ENCODE data around the gene SCGB1D1. TPM values are rescaled to one million over a fixed set of nuclear protein-coding genes. Genes with fewer than 3 reads are reported as not detected.

The SCGB1D1 gene
- polyA plus RNA-seq, 3 donors, result not detected

DNA sequence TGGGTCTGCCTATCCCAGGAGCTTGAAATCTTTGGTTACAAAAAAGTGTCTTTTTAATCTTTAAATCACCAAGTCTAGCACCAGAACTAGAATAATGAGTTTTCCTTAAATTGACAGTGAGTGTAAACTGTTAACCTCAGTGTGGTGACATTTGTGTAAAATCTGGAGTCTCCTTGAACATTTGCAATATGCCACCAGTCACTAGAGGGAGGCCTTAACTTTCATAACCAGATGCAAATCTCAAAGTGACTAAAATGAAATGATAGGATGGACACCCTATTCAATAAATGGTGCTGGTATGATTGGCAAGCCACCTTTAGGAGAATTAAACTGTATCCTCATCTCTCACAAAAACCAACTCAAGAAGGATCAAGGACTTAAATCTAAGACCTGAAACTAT lies 43.7 kb downstream of the SCGB1D1 start:
- H3K4me2 ChIP-seq (replicated peaks; ENCODE audit: extremely low read depth, low read length, poor library complexity, severe bottlenecking), result no peak overlapping the region
- H3K4me1 ChIP-seq (ENCODE audit: control insufficient read depth in 1 of 2, insufficient read depth in 2 of 2, low read length in 2 of 2), result no peaks in the 10 kb centered on the region
- DNase-seq, result no peak
- H3K4me3 ChIP-seq (replicated peaks in 1 of 3; ENCODE audit: low read depth in 2 of 3, low read length in 3 of 3), result no peak overlapping the region
- intact Hi-C loops (cut with micrococcal nuclease), result no loop called here
- peaks cover 6 to 29% (median 25%) of the 10 kb centered on the region in 3 donors for H3K27me3 Mint-ChIP-seq (ENCODE audit: low read depth in 3 of 3)
- no peaks in the 10 kb centered on the region for H3K4me1 Mint-ChIP-seq
- H3K27me3 ChIP-seq (ENCODE audit: control insufficient read depth in 2 of 2, insufficient read depth in 2 of 2, low read length in 2 of 2), result peaks cover 2 to 13% of the 10 kb centered on the region in 2 donors
- no peak overlapping the region for H3K27ac Mint-ChIP-seq
- no peaks in the 10 kb centered on the region for H3K36me3 ChIP-seq (replicated peaks in 1 of 2; ENCODE audit: control insufficient read depth in 1 of 2, insufficient read depth in 2 of 2, low read length in 2 of 2)
- no peaks in the 10 kb centered on the region for H3K36me3 Mint-ChIP-seq
- no peak overlapping the region for H3K9ac ChIP-seq (ENCODE audit: insufficient read depth, low read length, poor library complexity, severe bottlenecking)
- no peak overlapping the region for H3K4me3 Mint-ChIP-seq
- H3K9me3 ChIP-seq (replicated peaks in 1 of 2; ENCODE audit: control insufficient read depth in 1 of 2, insufficient read depth in 1 of 2, low read length in 2 of 2), result no peaks in the 10 kb centered on the region
- no peaks in the 10 kb centered on the region for H3K79me2 ChIP-seq (ENCODE audit: insufficient read depth, low read length)
- no peaks in the 10 kb centered on the region for H4K20me1 ChIP-seq (ENCODE audit: insufficient read depth, low read length)
- peaks cover 0 to 1% (median 0%) of the 10 kb centered on the region in 7 donors for H3K9me3 Mint-ChIP-seq
- H3K27ac ChIP-seq (ENCODE audit: low read depth in 1 of 2, low read length in 2 of 2), result no peak overlapping the region
- TF ChIP-seq, protein P1, sequence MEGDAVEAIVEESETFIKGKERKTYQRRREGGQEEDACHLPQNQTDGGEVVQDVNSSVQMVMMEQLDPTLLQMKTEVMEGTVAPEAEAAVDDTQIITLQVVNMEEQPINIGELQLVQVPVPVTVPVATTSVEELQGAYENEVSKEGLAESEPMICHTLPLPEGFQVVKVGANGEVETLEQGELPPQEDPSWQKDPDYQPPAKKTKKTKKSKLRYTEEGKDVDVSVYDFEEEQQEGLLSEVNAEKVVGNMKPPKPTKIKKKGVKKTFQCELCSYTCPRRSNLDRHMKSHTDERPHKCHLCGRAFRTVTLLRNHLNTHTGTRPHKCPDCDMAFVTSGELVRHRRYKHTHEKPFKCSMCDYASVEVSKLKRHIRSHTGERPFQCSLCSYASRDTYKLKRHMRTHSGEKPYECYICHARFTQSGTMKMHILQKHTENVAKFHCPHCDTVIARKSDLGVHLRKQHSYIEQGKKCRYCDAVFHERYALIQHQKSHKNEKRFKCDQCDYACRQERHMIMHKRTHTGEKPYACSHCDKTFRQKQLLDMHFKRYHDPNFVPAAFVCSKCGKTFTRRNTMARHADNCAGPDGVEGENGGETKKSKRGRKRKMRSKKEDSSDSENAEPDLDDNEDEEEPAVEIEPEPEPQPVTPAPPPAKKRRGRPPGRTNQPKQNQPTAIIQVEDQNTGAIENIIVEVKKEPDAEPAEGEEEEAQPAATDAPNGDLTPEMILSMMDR (IDR thresholded peaks at IDR 0.05), result no peak
- H2AFZ ChIP-seq (ENCODE audit: insufficient read depth, low read depth, low read length, poor library complexity, severe bottlenecking), result no peak overlapping the region

DNA sequence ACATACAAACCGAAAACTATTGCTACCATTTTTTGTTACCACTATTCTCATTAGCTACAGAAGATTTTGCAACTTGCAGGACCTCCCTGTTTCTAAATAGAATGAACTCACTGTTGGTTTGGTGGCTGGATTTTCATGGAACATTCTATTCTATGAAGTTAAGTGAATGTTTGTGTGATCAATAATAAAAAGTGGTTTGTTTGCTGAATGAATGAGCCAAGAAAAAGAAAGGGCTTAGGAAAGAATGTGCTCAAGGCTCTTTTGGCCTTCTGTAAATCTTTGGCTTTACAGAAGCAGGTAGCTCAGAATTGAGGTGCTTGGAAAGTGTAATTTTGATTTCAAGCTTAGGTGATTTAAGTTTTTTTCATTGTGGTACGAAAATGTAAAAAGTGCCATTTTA lies 46.2 kb downstream of the SCGB1D1 start:
- no peak overlapping the region for H3K27ac Mint-ChIP-seq
- no CpG with 5 or more reads among the region's 2 CpGs for WGBS (ENCODE audit: insufficient coverage)
- H3K4me1 Mint-ChIP-seq, result no peaks in the 10 kb centered on the region
- peaks cover 6 to 32% (median 27%) of the 10 kb centered on the region in 3 donors for H3K27me3 Mint-ChIP-seq (ENCODE audit: low read depth in 3 of 3)
- Histone ChIP-seq H3K27ac (ENCODE audit: low read depth in 1 of 2, low read length in 2 of 2) (no peak overlapping the region), H3K4me3 (replicated peaks in 1 of 3; ENCODE audit: low read depth in 2 of 3, low read length in 3 of 3) (no peak overlapping the region), H4K20me1 (ENCODE audit: insufficient read depth, low read length) (no peaks in the 10 kb centered on the region), H3K79me2 (ENCODE audit: insufficient read depth, low read length) (no peaks in the 10 kb centered on the region), H3K36me3 (replicated peaks in 1 of 2; ENCODE audit: control insufficient read depth in 1 of 2, insufficient read depth in 2 of 2, low read length in 2 of 2) (no peaks in the 10 kb centered on the region), H3K27me3 (ENCODE audit: control insufficient read depth in 2 of 2, insufficient read depth in 2 of 2, low read length in 2 of 2) (peaks cover 5 to 13% of the 10 kb centered on the region in 2 donors), H3K9ac (ENCODE audit: insufficient read depth, low read length, poor library complexity, severe bottlenecking) (no peak overlapping the region), H2AFZ (ENCODE audit: insufficient read depth, low read depth, low read length, poor library complexity, severe bottlenecking) (no peak overlapping the region), H3K9me3 (replicated peaks in 1 of 2; ENCODE audit: control insufficient read depth in 1 of 2, insufficient read depth in 1 of 2, low read length in 2 of 2) (no peaks in the 10 kb centered on the region), H3K4me2 (replicated peaks; ENCODE audit: extremely low read depth, low read length, poor library complexity, severe bottlenecking) (no peak overlapping the region), H3K4me1 (ENCODE audit: control insufficient read depth in 1 of 2, insufficient read depth in 2 of 2, low read length in 2 of 2) (no peaks in the 10 kb centered on the region)
- DNase-seq, result no peak
- intact Hi-C loops (cut with micrococcal nuclease), result no loop called here
- no peak overlapping the region for H3K4me3 Mint-ChIP-seq
- no peaks in the 10 kb centered on the region for H3K36me3 Mint-ChIP-seq
- peaks cover 0 to 1% (median 0%) of the 10 kb centered on the region in 7 donors for H3K9me3 Mint-ChIP-seq
- TF ChIP-seq, protein P1 (IDR thresholded peaks at IDR 0.05), result no peak

Measured in CD14-positive monocyte (primary cell).